ENCODE measurements around the gene MRPL58. TPM values are rescaled to one million over a fixed set of nuclear protein-coding genes. Genes with fewer than 3 reads are reported as not detected.
"Not testable (repeated sequence)": the region's sequence is repeated elsewhere in the genome, so short reads cannot be mapped to it uniquely, and the experiment has no call there.

Gene MRPL58
- total RNA-seq, 2 experiments from 2014 or later = 32.2 to 36.2 TPM

DNA sequence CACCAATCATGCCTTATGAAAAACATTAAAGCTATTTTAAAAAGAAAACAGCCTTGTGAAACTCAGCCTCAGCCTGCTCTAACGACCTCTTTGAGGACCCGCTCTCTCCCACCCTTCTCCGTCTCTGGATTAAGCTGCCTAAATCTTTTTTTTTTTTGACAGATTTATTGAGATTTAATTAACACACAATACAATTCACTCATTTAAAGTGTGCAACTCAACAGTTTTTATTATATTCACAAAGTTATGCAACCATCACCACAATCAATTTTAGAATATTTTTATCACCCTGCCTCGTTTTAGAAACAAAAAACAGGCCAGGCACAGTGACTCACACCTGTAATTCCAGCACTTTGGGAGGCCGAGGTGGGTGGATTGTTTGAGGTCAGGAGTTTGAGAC is 16.6 kb upstream of the MRPL58 start:
- POLR2A ChIA-PET = interaction anchor here (1.5 kb wide), 1 partner anchor 17 kb away, joined by 4 read pairs; the partner anchor contains the start of gene MRPL58
- H3K27ac Mint-ChIP-seq = no peak overlapping the region
- no peaks in the 10 kb centered on the region for H3K9me3 Mint-ChIP-seq
- H3K27me3 Mint-ChIP-seq = peaks cover 6% of the 10 kb centered on the region
- no peak for DNase-seq
- no peaks in the 10 kb centered on the region for H3K36me3 Mint-ChIP-seq
- H3K4me1 Mint-ChIP-seq = peaks cover 8% of the 10 kb centered on the region
- H3K4me3 Mint-ChIP-seq = no peak overlapping the region
- ATAC-seq (ENCODE audit: low read depth) = no peak

DNA sequence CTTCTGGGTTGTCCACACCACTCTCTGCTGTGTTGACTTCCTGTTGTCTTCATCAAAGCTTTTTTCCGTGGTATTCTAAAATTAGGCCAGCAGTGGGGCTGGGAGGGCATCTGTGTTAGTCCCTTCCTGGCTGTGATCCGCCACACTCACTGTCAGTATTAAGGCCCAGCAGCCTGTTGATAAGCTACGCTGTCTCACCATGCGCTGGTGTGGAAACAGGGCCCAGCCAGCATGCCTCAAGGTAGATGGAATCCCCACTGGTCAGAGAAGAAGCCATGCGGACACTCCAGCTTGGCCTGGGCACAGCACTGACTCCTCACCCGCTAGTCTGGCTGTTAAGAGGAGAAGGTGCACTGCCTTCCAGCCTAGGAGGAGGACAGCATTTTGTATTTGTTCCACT is 13.7 kb upstream of the MRPL58 start:
- POLR2A ChIA-PET = interaction anchor here (3.6 kb wide), 1 partner anchor 13 kb away, joined by 15 read pairs; the partner anchor contains the start of gene MRPL58
- Mint-ChIP-seq H3K27ac (no peak overlapping the region), H3K4me1 (peaks cover 10% of the 10 kb centered on the region), H3K27me3 (peaks cover 4% of the 10 kb centered on the region), H3K36me3 (no peaks in the 10 kb centered on the region), H3K9me3 (no peaks in the 10 kb centered on the region), H3K4me3 (no peak overlapping the region)
- ATAC-seq (ENCODE audit: low read depth) (peak; percentile 36), DNase-seq (no peak)

DNA sequence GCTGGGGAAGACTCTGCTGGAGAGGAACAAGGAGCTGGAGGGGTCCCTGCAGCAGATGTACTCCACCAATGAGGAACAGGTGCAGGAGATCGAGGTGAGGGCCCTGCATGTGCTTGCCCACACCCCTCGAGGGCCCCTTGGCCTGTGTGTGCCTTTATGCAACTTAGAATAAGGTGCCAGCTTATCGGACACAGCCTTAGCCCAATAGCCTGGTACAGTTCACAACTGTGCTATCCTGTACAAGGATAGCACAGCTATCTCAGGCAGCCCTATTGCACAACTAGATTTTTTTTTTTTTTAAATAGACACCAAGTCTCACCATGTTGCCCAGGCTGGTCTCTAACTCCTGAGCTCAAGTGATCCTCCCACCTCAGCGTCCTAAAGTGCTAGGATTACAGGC is 12.9 kb upstream of the MRPL58 start:
- ATAC-seq (ENCODE audit: low read depth) (no peak), DNase-seq (no peak)
- Mint-ChIP-seq H3K27ac (no peak overlapping the region), H3K27me3 (peaks cover 4% of the 10 kb centered on the region), H3K9me3 (no peaks in the 10 kb centered on the region), H3K4me1 (peaks cover 10% of the 10 kb centered on the region), H3K36me3 (no peaks in the 10 kb centered on the region), H3K4me3 (no peak overlapping the region)
- POLR2A ChIA-PET = interaction anchor here (3.6 kb wide), 1 partner anchor 12 kb away, joined by 15 read pairs; the partner anchor contains the start of gene MRPL58

DNA sequence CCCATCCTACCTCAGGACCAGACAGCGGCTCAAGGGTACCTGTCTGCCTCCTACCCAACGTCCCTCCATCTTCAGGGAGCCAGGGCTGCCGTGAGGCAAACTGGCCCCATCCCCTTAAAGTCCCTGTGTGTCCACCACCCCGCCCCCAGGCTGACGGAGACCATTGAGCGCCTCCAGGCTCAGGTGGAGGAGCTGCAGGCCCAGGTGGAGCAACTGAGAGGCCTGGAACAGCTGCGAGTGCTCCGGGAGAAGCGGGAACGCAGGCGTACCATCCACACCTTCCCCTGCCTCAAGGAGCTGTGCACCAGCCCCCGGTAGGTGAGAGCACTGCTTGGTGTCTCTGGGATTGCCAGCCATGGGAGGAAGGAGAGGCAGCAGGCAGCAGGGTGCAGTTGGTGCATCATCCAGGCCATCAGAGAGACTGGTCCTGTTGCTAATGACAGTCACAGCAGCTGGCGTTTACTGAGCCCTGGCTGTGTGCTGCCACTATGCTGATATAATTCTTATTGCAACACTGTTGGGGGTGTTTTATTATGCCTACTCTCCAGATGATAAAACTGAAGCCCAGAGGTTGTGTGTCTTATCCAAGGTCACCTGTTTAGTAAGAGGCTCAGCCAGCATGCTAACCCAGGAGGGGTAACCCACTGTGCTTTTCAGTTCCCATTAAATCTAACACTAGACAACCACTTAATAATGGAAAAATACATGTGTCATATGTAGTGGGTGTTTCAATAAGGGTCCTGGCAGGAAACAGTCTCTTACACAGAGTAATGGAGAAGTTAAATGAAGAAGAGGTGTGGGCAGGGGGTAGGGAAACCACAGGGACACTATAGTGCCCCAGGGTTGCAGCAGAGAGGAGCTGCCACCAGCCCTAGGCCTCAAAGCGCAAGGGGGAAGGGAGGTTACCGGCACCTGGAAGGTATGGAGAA is 10.3 kb upstream of the MRPL58 start:
- Mint-ChIP-seq H3K4me3 (no peak overlapping the region), H3K27ac (no peak overlapping the region), H3K27me3 (no peaks in the 10 kb centered on the region), H3K4me1 (peaks cover 10% of the 10 kb centered on the region), H3K9me3 (no peaks in the 10 kb centered on the region), H3K36me3 (no peaks in the 10 kb centered on the region)
- DNase-seq (no peak), ATAC-seq (ENCODE audit: low read depth) (no peak)
- POLR2A ChIA-PET = interaction anchor here (0.6 kb wide), 1 partner anchor 75 kb away, joined by 4 read pairs; no protein-coding TSS in a partner anchor

DNA sequence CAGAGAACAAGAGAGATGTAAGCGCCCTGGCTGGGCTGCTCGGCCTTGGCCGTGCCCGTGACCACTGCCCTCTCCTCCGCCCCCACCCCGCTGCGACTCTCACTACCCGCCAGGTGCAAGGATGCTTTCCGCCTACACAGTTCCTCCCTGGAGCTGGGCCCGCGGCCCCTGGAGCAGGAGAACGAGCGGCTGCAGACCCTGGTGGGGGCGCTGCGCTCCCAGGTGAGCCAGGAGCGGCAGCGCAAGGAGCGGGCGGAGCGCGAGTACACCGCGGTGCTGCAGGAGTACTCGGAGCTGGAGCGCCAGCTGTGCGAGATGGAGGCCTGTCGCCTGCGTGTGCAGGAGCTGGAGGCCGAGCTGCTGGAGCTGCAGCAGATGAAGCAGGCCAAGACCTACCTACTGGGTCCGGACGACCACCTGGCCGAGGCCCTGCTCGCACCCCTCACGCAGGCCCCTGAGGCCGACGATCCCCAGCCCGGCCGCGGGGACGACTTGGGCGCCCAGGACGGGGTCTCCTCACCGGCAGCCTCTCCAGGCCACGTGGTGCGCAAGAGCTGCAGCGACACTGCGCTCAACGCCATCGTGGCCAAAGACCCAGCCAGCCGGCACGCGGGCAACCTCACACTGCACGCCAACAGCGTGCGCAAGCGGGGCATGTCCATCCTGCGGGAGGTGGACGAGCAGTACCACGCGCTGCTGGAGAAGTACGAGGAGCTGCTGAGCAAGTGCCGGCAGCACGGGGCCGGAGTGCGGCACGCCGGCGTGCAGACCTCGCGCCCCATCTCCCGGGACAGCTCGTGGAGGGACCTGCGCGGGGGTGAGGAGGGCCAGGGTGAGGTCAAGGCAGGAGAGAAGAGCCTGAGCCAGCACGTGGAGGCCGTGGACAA is 9.2 kb upstream of the MRPL58 start:
- Mint-ChIP-seq H3K4me3 (no peak overlapping the region), H3K36me3 (no peaks in the 10 kb centered on the region), H3K9me3 (no peaks in the 10 kb centered on the region), H3K27me3 (peaks cover 2% of the 10 kb centered on the region), H3K27ac (no peak overlapping the region), H3K4me1 (peaks cover 8% of the 10 kb centered on the region)
- DNase-seq = no peak
- no peak for ATAC-seq (ENCODE audit: low read depth)
- POLR2A ChIA-PET = no interaction called here

DNA sequence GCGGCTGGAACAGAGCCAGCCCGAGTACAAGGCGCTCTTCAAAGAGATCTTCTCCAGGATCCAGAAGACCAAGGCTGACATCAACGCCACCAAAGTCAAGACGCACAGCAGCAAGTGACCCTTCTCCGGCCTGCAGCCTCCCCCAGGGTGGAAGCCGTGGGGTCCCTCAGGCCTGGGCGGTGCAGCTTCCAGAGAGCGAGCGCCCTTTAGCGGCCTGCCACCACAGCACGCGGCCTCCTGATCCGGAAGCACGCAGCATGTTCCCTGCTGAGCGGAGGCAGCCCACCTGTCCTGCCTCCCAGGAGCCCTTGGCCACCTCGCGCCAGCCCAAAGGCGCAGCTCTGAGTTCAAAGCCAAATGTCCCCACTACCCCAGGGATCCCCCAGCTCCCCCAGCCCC is 8.5 kb upstream of the MRPL58 start:
- H3K36me3 Mint-ChIP-seq = no peaks in the 10 kb centered on the region
- H3K4me1 Mint-ChIP-seq = peaks cover 1% of the 10 kb centered on the region
- DNase-seq (no peak), ATAC-seq (ENCODE audit: low read depth) (no peak)
- peaks cover 2% of the 10 kb centered on the region for H3K27me3 Mint-ChIP-seq
- H3K4me3 Mint-ChIP-seq = no peak overlapping the region
- no peak overlapping the region for H3K27ac Mint-ChIP-seq
- no peaks in the 10 kb centered on the region for H3K9me3 Mint-ChIP-seq
- POLR2A ChIA-PET = interaction anchor here (1.0 kb wide), 1 partner anchor 9 kb away, joined by 4 read pairs; the partner anchor contains the start of gene MRPL58

DNA sequence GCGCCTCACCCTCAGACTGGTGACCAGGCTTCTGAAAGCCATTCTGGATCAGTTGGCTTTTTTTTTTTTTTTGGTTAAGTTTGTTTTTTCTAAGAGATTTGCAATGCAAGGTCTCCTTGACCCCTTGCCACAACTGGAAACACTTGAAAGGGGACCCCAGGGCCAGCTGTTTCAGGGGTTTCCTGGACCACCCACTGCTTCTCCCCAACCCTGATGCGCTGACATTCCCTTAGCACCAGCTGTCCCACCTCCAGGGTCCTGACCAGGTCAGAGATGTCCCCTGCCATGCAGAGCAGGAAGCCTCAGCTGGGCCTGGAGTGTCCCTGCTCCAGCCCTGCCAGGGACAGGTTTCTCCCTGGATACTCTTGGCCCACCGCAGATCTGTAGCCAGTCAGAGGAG is 8.1 kb upstream of the MRPL58 start:
- Mint-ChIP-seq H3K9me3 (no peaks in the 10 kb centered on the region), H3K4me1 (peaks cover 1% of the 10 kb centered on the region), H3K36me3 (no peaks in the 10 kb centered on the region), H3K4me3 (no peak overlapping the region), H3K27me3 (peaks cover 2% of the 10 kb centered on the region), H3K27ac (no peak overlapping the region)
- no peak for ATAC-seq (ENCODE audit: low read depth)
- POLR2A ChIA-PET = interaction anchor here (1.0 kb wide), 1 partner anchor 9 kb away, joined by 4 read pairs; the partner anchor contains the start of gene MRPL58
- DNase-seq = no peak

DNA sequence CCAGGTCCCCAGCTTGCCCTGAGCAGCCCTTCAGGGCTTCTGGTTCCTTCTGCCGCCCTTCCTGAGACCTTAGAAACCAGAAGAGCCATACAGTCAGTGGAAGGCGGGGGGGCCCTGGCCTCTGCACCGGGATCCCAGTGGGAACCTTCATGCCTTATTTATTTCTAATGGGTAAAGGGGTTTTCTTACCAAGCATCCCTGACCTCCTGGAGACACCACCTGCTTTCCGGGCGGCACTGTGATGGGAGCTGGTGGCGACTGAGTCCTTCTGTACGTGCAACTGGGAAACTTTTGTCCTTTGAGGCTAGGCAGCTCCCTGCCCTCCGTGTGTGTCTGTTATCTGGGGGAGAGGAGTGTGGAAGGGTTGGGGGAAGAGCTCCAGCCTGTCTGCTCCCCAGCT is 7.2 kb upstream of the MRPL58 start:
- POLR2A ChIA-PET = interaction anchor here (0.6 to 1.0 kb wide), 2 partner anchors 8 to 520 kb away, joined by 3 to 4 read pairs; partner anchors contain the start of genes LLGL2 and MRPL58
- DNase-seq = no peak
- H3K27ac Mint-ChIP-seq = no peak overlapping the region

DNA sequence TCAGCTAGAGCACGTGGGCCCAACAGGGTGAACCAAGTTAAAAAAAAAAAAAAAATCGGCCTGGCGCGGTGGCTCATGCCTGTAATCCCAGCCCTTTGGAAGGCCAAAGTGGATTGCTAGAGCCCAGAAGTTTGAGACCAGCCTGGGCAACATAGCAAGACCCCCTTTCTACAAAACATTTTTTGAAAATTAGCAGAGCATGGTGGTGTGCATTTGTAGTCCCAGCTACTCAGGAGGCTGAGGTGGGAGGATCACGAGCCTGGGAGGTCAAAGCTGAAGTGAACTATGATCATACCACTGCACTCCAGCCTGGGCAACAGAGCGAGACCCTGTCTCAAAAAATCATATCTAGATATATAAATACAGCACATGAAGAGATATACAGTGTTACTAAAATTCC is 6.4 kb upstream of the MRPL58 start:
- H3K27me3 Mint-ChIP-seq; H3K9me3 Mint-ChIP-seq; POLR2A ChIA-PET; DNase-seq; H3K4me1 Mint-ChIP-seq; H3K36me3 Mint-ChIP-seq; ATAC-seq (ENCODE audit: low read depth); H3K27ac Mint-ChIP-seq; H3K4me3 Mint-ChIP-seq: not testable (repeated sequence)

More for the DNA sequence above, 7.2 kb upstream of the MRPL58 start:
- peaks cover 2% of the 10 kb centered on the region for H3K27me3 Mint-ChIP-seq
- no peaks in the 10 kb centered on the region for H3K36me3 Mint-ChIP-seq
- H3K4me3 Mint-ChIP-seq = no peak overlapping the region
- no peaks in the 10 kb centered on the region for H3K9me3 Mint-ChIP-seq
- no peak for ATAC-seq (ENCODE audit: low read depth)
- H3K4me1 Mint-ChIP-seq = peaks cover 1% of the 10 kb centered on the region

DNA sequence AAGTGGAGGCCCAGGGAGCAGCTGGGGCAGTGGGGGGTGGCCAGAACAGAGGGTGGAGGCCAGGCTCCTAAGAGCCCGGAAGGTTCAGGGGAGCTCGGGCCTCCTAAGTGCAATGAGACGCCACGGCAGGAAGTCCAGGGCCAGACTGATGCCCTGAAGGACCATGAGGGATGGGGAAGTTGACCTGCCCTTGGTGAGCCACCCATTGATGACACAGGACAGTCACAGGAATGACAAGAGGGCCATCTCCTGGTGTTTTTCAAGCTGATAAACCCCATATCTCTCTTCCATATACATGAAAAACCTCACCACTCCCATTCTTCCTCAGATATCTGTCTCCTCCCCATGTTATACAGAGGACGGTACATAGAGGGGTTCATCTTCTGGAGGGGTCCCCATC is 5.8 kb upstream of the MRPL58 start:
- H3K4me1 Mint-ChIP-seq = peaks cover 3% of the 10 kb centered on the region

DNA sequence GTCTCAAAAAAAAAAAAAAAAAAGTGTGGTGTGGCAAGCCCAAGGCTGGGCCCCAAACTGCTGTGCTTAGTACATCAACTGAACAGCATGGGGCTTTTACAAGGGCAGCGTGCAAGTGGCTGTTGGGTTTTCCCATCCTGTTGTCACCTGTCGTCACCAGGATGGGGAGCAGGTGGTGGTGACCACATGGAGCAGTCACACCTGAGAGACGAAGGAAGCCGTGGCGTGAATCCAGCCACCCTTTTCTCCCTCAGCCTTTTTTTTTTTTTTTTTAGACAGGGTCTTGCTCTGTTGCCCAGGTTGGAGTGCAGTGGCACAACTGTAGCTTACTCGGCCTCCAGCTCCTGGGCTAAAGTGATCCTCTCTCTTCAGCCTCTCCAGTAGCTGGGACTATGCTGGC is 4.1 kb upstream of the MRPL58 start:
- Mint-ChIP-seq H3K27me3 (peaks cover 2% of the 10 kb centered on the region), H3K27ac (no peak overlapping the region), H3K36me3 (no peaks in the 10 kb centered on the region), H3K4me1 (peaks cover 7% of the 10 kb centered on the region), H3K9me3 (no peaks in the 10 kb centered on the region), H3K4me3 (no peak overlapping the region)
- POLR2A ChIA-PET = no interaction called here
- DNase-seq (no peak), ATAC-seq (ENCODE audit: low read depth) (no peak)

More for the DNA sequence above, 5.8 kb upstream of the MRPL58 start:
- ATAC-seq (ENCODE audit: low read depth) (no peak), DNase-seq (no peak)
- Mint-ChIP-seq H3K4me3 (no peak overlapping the region), H3K27me3 (peaks cover 2% of the 10 kb centered on the region), H3K27ac (no peak overlapping the region), H3K9me3 (no peaks in the 10 kb centered on the region), H3K36me3 (no peaks in the 10 kb centered on the region)
- POLR2A ChIA-PET = no interaction called here

DNA sequence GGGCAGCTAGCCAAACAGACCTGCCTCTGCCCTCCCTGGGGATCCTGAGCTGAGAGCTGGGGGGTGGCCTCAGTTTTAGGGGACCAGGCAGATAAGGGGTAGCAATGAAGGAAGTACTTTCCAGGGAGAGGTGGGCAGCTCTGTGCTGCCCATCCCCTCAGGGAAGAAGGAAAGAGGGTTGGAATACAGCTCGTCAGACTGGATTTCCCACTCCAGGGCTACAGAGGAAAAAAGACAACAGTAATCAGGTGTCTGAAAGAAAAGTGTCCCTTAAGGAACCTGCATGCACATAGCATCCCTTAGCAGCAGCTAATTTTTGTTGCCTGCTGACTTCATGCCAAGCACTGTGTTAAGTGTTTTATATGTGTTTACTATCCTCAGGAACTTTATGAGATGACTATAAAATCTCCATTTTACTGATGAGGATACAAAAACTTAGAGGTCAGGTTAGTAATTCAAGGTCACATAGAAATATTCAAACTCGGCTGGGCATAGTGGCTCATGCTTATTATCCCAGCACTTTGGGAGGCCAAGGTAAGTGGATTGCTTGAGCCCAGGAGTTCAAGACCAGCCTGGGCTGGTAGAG is 3.2 kb upstream of the MRPL58 start:
- Mint-ChIP-seq H3K36me3 (peaks cover 2% of the 10 kb centered on the region), H3K9me3 (no peaks in the 10 kb centered on the region), H3K27me3 (peaks cover 2% of the 10 kb centered on the region), H3K4me3 (no peak overlapping the region), H3K4me1 (peaks cover 13% of the 10 kb centered on the region), H3K27ac (no peak overlapping the region)
- DNase-seq (no peak), ATAC-seq (ENCODE audit: low read depth) (no peak)
- POLR2A ChIA-PET = no interaction called here
